ENCODE results near the gene UBFD1.

The UBFD1 gene

DNA sequence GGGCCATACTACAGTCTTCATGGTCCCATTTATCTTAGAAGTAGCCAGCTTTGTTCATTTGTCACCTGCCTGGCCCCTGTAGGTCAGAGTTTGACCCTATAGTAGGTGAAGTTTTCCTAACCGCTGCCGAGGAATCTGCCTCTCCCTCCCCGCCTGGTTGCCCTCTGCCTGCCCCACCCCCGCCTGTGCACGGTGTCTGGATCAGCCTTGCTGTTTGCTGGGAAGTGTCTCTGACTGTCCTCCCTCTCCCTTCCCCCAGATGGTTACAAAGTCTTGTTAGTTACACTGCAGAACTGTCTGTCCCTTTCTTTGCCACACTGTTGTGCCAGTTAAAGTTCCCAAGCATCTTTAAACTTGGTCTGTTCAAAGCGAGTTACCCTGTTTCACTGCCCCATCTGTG, 5.7 kb downstream of the UBFD1 start:
- H3K27ac ChIP-seq, result no peak overlapping the region
- POLR2A ChIA-PET (ENCODE audit: low non-redundant PET), result no interaction called here
- CTCF ChIA-PET, result no interaction called here
- TF ChIP-seq, protein P1, sequence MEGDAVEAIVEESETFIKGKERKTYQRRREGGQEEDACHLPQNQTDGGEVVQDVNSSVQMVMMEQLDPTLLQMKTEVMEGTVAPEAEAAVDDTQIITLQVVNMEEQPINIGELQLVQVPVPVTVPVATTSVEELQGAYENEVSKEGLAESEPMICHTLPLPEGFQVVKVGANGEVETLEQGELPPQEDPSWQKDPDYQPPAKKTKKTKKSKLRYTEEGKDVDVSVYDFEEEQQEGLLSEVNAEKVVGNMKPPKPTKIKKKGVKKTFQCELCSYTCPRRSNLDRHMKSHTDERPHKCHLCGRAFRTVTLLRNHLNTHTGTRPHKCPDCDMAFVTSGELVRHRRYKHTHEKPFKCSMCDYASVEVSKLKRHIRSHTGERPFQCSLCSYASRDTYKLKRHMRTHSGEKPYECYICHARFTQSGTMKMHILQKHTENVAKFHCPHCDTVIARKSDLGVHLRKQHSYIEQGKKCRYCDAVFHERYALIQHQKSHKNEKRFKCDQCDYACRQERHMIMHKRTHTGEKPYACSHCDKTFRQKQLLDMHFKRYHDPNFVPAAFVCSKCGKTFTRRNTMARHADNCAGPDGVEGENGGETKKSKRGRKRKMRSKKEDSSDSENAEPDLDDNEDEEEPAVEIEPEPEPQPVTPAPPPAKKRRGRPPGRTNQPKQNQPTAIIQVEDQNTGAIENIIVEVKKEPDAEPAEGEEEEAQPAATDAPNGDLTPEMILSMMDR (conservative IDR thresholded peaks at IDR 0.05; ENCODE audit: low read depth), result no peak
- DNase-seq (ENCODE audit: low spot score), result no peak

DNA sequence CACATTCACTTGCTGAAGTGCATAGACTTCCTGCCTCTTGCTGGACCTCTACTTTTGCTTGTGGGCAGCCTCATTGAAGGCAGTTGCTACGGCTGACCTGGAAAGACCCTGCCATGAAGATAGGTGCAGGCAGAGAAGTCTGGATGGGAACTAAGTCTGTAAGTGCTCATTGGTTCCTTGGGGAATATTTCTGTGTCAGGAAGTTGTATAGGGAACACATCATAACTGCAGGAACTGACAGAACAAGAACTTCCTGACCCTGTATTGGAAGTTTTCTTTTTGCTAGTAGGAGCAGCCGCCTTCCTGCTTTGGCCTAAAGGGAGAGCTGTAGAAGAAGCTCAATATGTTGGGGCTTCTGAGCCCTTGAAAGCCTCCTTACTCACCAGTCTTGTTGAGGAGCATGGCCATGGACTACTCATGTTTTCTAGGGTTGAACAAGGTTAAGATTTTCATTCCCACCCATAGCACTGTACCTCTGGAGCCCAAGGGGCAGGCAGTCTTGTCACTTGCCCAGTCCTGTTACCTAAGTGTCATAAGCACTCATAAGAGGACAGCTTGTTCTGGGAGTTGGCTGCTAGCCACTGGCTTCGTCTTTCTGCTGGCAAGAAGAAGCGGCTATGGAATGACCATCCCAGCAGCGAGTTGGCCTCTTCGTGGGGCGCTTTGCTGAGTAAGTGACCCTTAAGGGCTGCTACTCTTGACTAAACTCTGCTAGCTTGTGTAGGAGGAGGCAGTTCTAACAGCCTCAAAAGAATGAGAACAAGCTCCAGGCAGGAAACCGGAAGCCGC, 7.2 kb downstream of the UBFD1 start:
- ChIA-PET POLR2A (ENCODE audit: low non-redundant PET) (no interaction called here), CTCF (no interaction called here)

DNA sequence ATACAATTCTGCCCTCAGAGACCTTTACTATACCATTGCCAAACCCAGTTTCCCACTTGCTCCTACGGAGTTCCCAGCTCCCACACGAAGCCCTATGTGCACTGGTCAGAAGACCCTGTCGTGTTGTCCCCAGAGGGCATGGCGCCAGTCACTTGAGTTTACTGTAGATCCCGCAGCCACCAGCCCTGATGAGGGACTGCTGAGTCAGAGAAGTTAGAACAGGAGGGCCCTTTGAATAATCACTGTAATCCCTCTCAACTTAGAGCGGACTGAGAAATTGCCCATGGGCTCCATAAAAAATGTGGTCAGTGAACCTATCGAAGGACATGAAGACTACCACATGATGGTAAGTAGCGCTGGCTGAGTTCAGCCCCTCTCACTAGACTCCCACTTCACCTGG, 9.2 kb downstream of the UBFD1 start:
- ChIA-PET CTCF (interaction anchor here (0.5 kb wide), 1 partner anchor 155 kb away, joined by 3 read pairs; no protein-coding TSS in a partner anchor), POLR2A (ENCODE audit: low non-redundant PET) (no interaction called here)
- H3K27ac ChIP-seq, result no peak overlapping the region
- TF ChIP-seq, protein P1 (conservative IDR thresholded peaks at IDR 0.05; ENCODE audit: low read depth), result no peak
- DNase-seq (ENCODE audit: low spot score), result no peak

More for the DNA sequence above, 7.2 kb downstream of the UBFD1 start:
- no peak for DNase-seq (ENCODE audit: low spot score)
- TF ChIP-seq, protein P1 (conservative IDR thresholded peaks at IDR 0.05; ENCODE audit: low read depth), result no peak
- H3K27ac ChIP-seq, result no peak overlapping the region

DNA sequence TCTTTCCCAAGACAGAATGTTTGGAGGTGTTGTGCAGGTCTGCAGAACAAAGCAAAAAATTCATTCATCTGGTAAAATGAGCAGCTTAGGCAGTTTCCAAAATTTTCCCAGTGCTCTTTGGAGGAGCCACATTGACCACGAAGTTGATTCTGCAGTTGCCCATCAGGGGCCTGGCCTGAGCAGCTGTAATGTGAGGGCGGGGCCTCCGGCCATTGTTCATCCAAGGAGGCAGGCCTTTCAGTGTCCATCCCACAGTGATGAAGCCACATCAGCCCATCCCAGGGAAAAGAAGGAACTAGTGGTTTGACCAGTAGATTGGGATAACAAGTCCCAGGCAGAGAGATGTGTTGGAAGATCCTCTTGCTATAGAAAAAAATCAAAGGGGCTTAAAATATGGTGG, 10.1 kb downstream of the UBFD1 start:
- TF ChIP-seq, protein P1 (conservative IDR thresholded peaks at IDR 0.05; ENCODE audit: low read depth), result no peak
- DNase-seq (ENCODE audit: low spot score), result no peak
- CTCF ChIA-PET, result interaction anchor here (0.5 kb wide), 1 partner anchor 156 kb away, joined by 3 read pairs; no protein-coding TSS in a partner anchor
- POLR2A ChIA-PET (ENCODE audit: low non-redundant PET), result no interaction called here
- no peak overlapping the region for H3K27ac ChIP-seq

DNA sequence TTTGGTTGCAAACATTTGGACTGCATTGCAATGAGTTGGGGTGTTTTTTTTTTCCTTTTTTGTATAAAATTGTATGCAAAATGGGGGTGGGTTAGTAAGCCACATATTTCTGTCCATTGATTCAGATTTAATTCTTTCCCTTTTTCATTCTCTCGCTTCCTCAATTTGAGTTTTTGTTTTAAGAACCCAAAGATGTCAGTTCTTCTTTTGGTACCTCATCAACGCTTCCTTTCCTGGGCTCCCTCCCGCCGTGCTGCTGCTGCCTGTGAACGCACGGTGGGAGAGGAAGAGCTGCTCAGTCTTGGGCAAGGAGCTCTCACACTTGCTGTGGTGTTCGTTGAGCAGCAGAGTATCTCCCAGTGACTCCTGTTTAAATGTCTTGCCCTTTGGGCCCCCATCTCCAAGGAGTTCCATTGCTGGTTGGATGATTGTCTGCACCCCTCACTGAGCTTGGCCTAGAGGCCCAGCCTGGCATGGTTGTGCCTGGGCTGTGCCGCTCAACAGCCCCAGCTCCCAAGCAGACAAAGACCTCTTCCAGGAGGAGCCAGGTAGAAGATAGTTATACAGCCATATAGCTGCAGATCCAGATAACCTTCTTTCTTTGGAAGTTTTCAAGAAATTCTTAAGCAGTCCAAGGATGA, 13.6 kb downstream of the UBFD1 start:
- ChIA-PET CTCF (interaction anchor here (0.7 kb wide), 1 partner anchor 134 kb away, joined by 3 read pairs; no protein-coding TSS in a partner anchor), POLR2A (ENCODE audit: low non-redundant PET) (no interaction called here)
- no peak for DNase-seq (ENCODE audit: low spot score)

DNA sequence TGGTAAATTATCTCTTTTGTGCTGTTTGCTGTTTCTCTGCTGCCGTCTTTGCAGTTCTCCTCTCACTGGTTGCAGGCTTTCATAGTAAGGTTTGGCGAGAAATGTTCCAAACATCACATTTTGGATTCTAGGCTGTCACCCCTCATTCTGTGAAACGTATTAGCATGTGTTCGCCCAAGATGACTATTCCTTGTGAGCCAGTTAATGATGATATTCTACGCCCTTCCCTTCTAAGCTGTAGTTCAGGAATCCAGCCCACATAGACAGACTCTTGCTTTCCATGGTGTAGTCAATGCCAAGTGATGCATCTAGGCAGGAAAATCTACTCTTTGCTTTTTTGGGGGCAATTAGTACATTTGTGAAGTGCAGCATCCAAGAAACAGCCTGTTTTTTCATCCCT, 14.4 kb downstream of the UBFD1 start:
- TF ChIP-seq, protein P1 (conservative IDR thresholded peaks at IDR 0.05; ENCODE audit: low read depth), result no peak
- DNase-seq (ENCODE audit: low spot score), result no peak
- ChIA-PET POLR2A (ENCODE audit: low non-redundant PET) (no interaction called here), CTCF (no interaction called here)
- H3K27ac ChIP-seq, result no peak overlapping the region

More for the DNA sequence above, 13.6 kb downstream of the UBFD1 start:
- no peak overlapping the region for H3K27ac ChIP-seq
- TF ChIP-seq, protein P1 (conservative IDR thresholded peaks at IDR 0.05; ENCODE audit: low read depth), result no peak
